GM20431 (cell line): ENCODE measurements around the gene XRCC4.
"Not testable (repeated sequence)": the region's sequence is repeated elsewhere in the genome, so short reads cannot be mapped to it uniquely, and the experiment has no call there.

Source experiments
- in situ Hi-C: fragments of 300-500 bp; cut with MseI, MboI; formaldehyde crosslinking; loops from one replicate; pipeline ENCODE4 v1.15.0; 2020; ENCODE audit warnings: low sequenced_read_pairs; ENCODE audit not compliant: unreplicated experiment

XRCC4 gene

GRCh38 chr5:83251849-83252248, 174.5 kb downstream of the XRCC4 start:
- in situ Hi-C loops: no loop called here

GRCh38 chr5:83253720-83254119, 176.4 kb downstream of the XRCC4 start:
- in situ Hi-C loops: no loop called here

DNA sequence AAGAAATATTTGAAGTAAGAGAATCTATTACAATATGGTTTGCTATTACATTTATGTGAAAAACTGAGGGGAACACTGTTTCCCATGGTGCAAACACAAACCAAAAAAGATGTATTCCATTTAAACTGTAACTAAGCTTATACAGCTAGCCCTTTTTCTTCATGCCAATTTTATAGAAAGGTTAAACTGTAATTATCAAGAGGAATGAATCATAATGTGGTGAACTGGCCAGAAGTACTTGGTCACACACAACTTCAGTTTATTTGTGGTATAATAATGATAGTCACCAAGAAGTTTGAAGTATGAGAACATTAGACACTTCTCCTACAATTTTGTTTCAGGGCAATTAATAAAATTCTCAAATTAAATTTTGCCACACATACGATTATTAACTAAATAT, 177.9 kb downstream of the XRCC4 start:
- in situ Hi-C loops: no loop called here

GRCh38 chr5:83256091-83256780, 178.9 kb downstream of the XRCC4 start:
- in situ Hi-C loops: no loop called here

DNA sequence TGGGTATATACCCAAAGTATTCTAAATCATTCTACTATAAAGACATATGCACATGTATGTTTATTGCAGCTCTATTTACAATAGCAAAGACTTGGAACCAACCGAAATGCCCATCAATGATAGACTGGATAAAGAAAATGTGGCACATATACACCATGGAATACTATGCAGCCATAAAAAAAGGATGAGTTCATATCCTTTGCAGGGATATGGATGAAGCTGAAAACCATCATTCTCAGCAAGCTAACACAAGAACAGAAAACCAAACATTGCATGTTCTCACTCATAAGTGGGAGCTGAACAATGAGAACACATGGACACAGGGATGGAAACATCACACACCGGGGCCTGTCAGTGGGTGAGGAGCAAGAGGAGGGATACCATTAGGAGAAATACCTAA, 180.3 kb downstream of the XRCC4 start:
- in situ Hi-C loops: not testable (repeated sequence)

- in situ Hi-C loops: no loop called here
Observed at GRCh38 chr5:83265318-83265717, 188.0 kb downstream of the XRCC4 start.

- in situ Hi-C loops: no loop called here
Observed at GRCh38 chr5:83270311-83270710, 193.0 kb downstream of the XRCC4 start.

GRCh38 chr5:83277154-83277553, 199.8 kb downstream of the XRCC4 start:
- in situ Hi-C loops: no loop called here

GRCh38 chr5:83277953-83278352, 200.6 kb downstream of the XRCC4 start:
- in situ Hi-C loops: no loop called here

DNA sequence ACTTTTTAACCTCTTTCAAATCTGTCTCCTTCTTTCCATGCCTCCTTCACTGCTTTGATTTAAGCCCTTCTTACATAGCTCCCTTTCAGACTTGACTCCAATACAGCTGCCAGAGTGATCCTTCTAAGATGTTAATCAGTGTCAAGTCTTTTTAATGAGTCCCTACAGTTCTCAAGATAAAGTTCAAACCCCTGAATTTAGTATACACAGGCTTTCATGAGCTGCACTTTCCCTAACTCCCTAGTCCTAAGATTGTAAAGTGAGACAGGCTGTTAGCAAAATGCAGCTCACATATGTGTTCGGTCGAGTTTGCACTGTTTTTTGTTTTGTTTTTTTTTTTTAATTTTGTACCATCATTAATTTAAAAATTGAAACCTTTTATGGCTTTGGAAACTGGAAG, 203.8 kb downstream of the XRCC4 start:
- in situ Hi-C loops: no loop called here

- in situ Hi-C loops: no loop called here
Observed at GRCh38 chr5:83281658-83282057, 204.3 kb downstream of the XRCC4 start.

DNA sequence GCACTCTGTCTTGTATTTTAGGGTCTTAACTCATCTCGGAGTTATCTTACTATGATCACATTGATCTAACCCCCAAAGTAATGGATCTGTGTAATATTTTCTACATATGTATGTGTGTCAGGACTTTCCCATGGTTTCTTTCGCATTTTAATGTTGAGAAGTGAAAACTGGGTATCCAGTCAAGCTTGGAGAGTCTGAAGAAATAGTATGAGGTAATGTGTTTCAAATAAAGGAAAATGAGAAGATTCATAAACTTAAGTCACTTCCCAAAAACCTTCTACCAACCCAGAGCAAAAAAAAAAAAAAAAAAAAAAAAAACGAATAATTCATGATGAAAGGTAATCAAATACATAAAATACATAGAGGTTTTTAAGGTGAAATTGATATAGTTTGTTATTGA, 206.4 kb downstream of the XRCC4 start:
- in situ Hi-C loops: no loop called here

- in situ Hi-C loops: no loop called here
Observed at GRCh38 chr5:83285661-83286398, 208.5 kb downstream of the XRCC4 start.

- in situ Hi-C loops: no loop called here
Observed at GRCh38 chr5:83294246-83294645, 216.9 kb downstream of the XRCC4 start.

GRCh38 chr5:83299353-83299752, 222.0 kb downstream of the XRCC4 start:
- in situ Hi-C loops: no loop called here

- in situ Hi-C loops: no loop called here
Observed at GRCh38 chr5:83306572-83307241, 229.4 kb downstream of the XRCC4 start.

GRCh38 chr5:83312663-83313062, 235.3 kb downstream of the XRCC4 start:
- in situ Hi-C loops: no loop called here

GRCh38 chr5:83313436-83313835, 236.1 kb downstream of the XRCC4 start:
- in situ Hi-C loops: no loop called here

GRCh38 chr5:83321483-83322055, 244.2 kb downstream of the XRCC4 start:
- in situ Hi-C loops: no loop called here

- in situ Hi-C loops: no loop called here
Observed at GRCh38 chr5:83322273-83322924, 245.1 kb downstream of the XRCC4 start.
